ENCODE measurements around the gene CISD3. TPM values are rescaled to one million over a fixed set of nuclear protein-coding genes. Genes with fewer than 3 reads are reported as not detected.
A peak's percentile ranks its signal among the peaks of the same experiment; 100 is the strongest.

CISD3 gene
- total RNA-seq, 2 donors from 2014 or later, result 12.0 to 12.8 TPM

DNA sequence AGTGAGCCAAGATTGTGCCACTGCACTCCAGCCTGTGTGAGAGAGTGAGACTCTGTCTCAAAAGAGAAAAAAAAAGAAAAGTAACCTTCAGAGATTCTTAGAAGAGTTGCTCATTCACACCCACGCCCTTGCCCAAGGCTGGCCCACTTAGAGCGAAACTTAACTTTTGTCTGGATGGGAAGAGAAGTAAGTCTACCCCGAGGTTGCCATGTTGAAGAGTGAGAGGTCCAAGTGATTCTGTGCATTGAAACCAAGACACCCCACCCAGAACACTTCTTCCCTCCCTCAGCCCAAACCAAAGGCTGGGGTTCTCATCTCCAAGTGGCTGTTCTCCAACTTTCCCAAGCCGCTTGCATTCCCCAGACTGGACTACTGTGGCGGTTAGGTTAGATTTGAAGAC, 2.4 kb upstream of the CISD3 start:
- peaks cover 2% of the 10 kb centered on the region for H3K36me3 Mint-ChIP-seq (ENCODE audit: low read depth)
- ATAC-seq, result peak; percentile 28

DNA sequence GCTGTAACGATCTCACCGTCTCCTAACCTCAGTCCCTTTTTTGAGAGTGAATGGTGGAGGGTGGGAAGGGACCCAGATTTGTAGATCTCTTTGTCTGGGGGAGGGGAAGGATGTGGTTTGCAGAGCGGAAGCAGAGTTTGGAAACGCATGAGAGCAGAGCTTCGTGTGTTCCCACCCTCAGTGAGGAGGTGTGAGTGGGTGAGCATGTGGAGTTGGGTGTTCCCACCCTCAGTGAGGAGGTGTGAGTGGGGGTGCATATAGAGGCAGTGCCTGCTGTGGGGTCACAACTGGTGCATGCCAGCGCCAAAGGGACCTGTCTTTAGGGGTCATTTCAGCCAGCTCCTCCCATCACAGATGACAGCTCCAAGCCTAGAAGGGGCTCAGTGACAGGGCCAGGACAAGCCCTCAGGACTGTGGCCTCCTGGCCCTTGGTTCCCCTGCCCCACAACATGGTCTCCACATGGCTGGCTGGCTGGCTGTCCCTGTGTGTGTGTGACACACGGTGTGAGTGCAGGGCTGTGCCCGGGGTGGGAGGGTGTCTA, 1.8 kb upstream of the CISD3 start:
- Mint-ChIP-seq H3K36me3 (ENCODE audit: low read depth) (peaks cover 4% of the 10 kb centered on the region), H3K4me1 (peaks cover 48% of the 10 kb centered on the region), H3K27me3 (no peaks in the 10 kb centered on the region), H3K27ac (peak overlapping the region; percentile 93), H3K4me3 (peak overlapping the region; percentile 81)
- no peaks in the 10 kb centered on the region for H3K9me3 ChIP-seq (ENCODE audit: control insufficient read depth, low read length, poor library complexity, severe bottlenecking)
- ATAC-seq (peak; percentile 63), DNase-seq (peak; percentile 30 to 63 (median 40))

More for the DNA sequence above, 2.4 kb upstream of the CISD3 start:
- Mint-ChIP-seq H3K4me3 (peak overlapping the region; percentile 81), H3K27me3 (no peaks in the 10 kb centered on the region), H3K4me1 (peaks cover 45% of the 10 kb centered on the region), H3K27ac (peak overlapping the region; percentile 93)
- DNase-seq, result no peak
- H3K9me3 ChIP-seq (ENCODE audit: control insufficient read depth, low read length, poor library complexity, severe bottlenecking), result no peaks in the 10 kb centered on the region

- H3K4me3 Mint-ChIP-seq, result peak overlapping the region; percentile 81
- peak overlapping the region; percentile 93 for H3K27ac Mint-ChIP-seq
- ATAC-seq, result no peak
- no peak for DNase-seq
- no peaks in the 10 kb centered on the region for H3K9me3 ChIP-seq (ENCODE audit: control insufficient read depth, low read length, poor library complexity, severe bottlenecking)
- peaks cover 53% of the 10 kb centered on the region for H3K4me1 Mint-ChIP-seq
- H3K27me3 Mint-ChIP-seq, result no peaks in the 10 kb centered on the region
- peaks cover 4% of the 10 kb centered on the region for H3K36me3 Mint-ChIP-seq (ENCODE audit: low read depth)
Measured at GRCh38 chr17:38729368-38729885, 714 bp upstream of the CISD3 start.

DNA sequence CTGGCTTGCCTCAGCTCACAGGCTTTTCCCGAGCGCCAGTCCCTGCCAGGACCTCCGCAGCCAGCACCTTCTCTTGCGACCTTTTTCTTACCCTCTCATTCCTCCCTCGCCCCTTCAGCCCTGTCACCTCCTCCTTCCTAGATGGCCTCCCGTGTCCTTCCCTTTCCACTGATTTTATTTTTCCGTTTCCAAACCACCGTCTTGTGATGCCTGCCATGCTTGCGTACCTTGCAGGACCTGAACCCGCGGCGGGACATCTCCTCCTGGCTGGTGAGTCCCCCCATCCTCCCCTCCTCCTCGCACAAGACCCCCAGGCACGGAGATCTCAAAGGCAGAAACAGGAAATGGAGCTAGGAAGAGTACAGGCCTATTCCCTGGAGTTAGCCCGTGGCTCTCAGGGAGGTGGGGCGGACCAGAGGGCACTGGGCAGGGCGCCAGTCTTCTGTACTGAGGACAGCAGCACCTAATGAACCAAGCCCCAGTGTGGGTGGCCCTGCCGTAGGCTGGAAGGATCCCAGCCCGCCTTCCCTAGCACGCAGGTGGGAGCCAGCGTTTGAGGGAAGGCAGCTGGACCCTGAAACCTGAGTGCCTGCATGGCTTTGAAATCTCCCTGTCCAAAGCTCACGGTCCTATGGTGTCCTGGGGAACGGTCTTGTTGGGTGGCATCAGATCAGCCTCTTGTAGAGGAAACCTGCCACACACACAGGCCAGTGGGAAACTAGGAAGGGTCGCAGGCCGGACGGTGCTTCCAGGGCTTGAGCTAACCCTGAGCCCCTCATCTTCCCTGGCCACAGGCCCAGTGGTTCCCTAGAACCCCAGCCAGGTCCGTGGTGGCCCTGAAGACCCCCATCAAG, 612 bp downstream of the CISD3 start:
- Mint-ChIP-seq H3K4me3 (peak overlapping the region; percentile 99), H3K27me3 (no peaks in the 10 kb centered on the region), H3K4me1 (peaks cover 56% of the 10 kb centered on the region), H3K36me3 (ENCODE audit: low read depth) (peaks cover 3% of the 10 kb centered on the region), H3K27ac (peak overlapping the region; percentile 98)
- no peaks in the 10 kb centered on the region for H3K9me3 ChIP-seq (ENCODE audit: control insufficient read depth, low read length, poor library complexity, severe bottlenecking)
- DNase-seq, result no peak
- no peak for ATAC-seq

DNA sequence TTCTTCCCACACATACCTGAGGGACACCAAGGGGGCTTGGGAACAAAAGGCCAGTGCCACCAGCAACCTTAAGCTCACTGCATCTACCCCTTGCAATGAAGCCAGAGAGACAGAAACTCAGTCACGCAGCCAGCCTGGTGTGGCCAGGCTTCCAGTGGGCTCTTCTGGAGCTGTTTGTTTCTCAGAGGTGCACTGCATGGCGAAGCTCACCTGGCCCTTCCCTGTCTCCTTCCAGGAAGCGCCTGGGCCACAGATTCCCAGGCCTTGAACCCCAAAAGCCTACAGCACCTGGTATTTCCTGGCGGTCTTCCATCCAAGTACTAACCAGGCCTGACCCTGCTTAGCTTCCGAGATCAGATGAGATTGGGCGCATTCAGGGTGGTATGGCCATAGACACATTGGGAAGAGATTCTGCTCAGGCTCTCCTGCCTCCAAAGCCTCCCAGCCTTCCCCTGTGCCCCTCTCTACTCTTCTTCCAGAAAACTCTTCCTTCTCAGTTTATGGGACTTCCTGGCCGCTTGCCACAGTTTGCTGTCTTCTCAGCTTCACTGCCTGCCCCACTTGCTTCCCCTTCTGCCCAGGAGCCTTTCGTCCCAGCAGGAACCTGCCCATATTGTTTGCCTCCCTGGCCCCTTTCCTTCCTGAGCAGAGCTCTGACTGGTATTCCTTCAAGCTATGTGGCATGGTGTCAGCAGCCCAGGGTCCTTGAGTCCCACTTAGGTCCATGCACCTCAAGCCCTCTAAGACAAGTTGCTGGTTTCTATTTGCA, 1.6 kb downstream of the CISD3 start:
- H3K4me3 Mint-ChIP-seq, result peak overlapping the region; percentile 99
- DNase-seq (no peak), ATAC-seq (no peak)
- H3K27me3 Mint-ChIP-seq, result no peaks in the 10 kb centered on the region
- peak overlapping the region; percentile 98 for H3K27ac Mint-ChIP-seq
- no peaks in the 10 kb centered on the region for H3K9me3 ChIP-seq (ENCODE audit: control insufficient read depth, low read length, poor library complexity, severe bottlenecking)
- peaks cover 3% of the 10 kb centered on the region for H3K36me3 Mint-ChIP-seq (ENCODE audit: low read depth)
- H3K4me1 Mint-ChIP-seq, result peaks cover 52% of the 10 kb centered on the region

DNA sequence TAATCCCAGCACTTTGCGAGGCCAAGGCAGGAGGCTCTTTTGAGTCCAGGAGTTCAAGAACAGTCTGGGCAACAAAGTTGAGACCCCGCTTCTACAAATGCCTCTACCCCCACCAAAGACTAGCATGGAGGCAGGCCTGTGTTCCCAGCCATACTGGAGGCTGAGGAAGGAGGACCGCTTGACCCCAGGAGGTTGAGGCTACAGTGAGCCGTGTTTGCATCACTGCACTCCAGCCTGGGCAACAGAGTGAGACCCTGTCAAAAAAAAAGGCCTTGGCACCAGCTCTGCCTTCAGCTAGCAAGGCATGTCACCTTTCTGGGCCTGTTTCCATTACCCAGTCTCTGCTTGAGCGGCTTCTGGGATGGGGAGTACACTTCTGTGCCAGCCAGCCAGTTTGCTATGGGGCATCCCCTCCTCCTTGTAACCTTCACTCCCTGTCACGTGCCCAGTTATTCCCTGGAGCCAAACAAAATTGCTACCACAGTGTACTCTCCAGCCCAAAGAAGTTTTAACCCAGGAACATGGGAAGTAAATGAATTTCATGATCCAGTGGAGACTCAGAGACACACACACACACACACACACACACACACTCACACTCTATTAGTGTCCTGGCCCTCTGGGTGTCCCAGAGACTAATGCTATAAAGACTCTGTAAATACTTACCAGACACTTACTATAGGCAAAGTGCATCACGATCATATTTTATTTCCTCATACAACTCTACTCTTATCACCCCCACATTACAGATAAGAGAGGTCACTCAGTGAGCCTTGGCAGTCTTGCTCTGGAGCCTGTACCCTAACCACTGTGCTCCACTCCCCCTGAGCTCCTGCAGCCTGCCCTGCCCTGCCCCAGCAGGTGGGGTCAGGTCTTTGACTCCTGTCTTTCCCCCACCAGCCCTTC, 2.5 kb downstream of the CISD3 start:
- peaks cover 3% of the 10 kb centered on the region for H3K36me3 Mint-ChIP-seq (ENCODE audit: low read depth)
- H3K4me3 Mint-ChIP-seq, result peak overlapping the region; percentile 99
- H3K4me1 Mint-ChIP-seq, result peaks cover 50% of the 10 kb centered on the region

GRCh38 chr17:38733282-38733981, 3.3 kb downstream of the CISD3 start:
- H3K36me3 Mint-ChIP-seq (ENCODE audit: low read depth), result peaks cover 3% of the 10 kb centered on the region
- ATAC-seq (no peak), DNase-seq (no peak)
- no peaks in the 10 kb centered on the region for H3K27me3 Mint-ChIP-seq
- no peaks in the 10 kb centered on the region for H3K9me3 ChIP-seq (ENCODE audit: control insufficient read depth, low read length, poor library complexity, severe bottlenecking)
- no peak overlapping the region for H3K4me3 Mint-ChIP-seq
- H3K27ac Mint-ChIP-seq, result peak overlapping the region; percentile 85
- peaks cover 42% of the 10 kb centered on the region for H3K4me1 Mint-ChIP-seq

More for the DNA sequence above, 2.5 kb downstream of the CISD3 start:
- Mint-ChIP-seq H3K27me3 (no peaks in the 10 kb centered on the region), H3K27ac (peak overlapping the region; percentile 98)
- no peak for ATAC-seq
- H3K9me3 ChIP-seq (ENCODE audit: control insufficient read depth, low read length, poor library complexity, severe bottlenecking), result no peaks in the 10 kb centered on the region
- no peak for DNase-seq

- Mint-ChIP-seq H3K36me3 (ENCODE audit: low read depth) (peaks cover 3% of the 10 kb centered on the region), H3K27ac (peak overlapping the region; percentile 85), H3K4me1 (peaks cover 34% of the 10 kb centered on the region), H3K4me3 (no peak overlapping the region), H3K27me3 (no peaks in the 10 kb centered on the region)
- no peak for DNase-seq
- H3K9me3 ChIP-seq (ENCODE audit: control insufficient read depth, low read length, poor library complexity, severe bottlenecking), result no peaks in the 10 kb centered on the region
- no peak for ATAC-seq
Measured at GRCh38 chr17:38733982-38734973, 4.1 kb downstream of the CISD3 start.

- ATAC-seq (peak; percentile 39), DNase-seq (peak; percentile 64 to 72 (median 69))
- H3K4me3 Mint-ChIP-seq, result no peak overlapping the region
- peaks cover 3% of the 10 kb centered on the region for H3K36me3 Mint-ChIP-seq (ENCODE audit: low read depth)
- H3K27ac Mint-ChIP-seq, result peak overlapping the region; percentile 47
- H3K27me3 Mint-ChIP-seq, result no peaks in the 10 kb centered on the region
- H3K9me3 ChIP-seq (ENCODE audit: control insufficient read depth, low read length, poor library complexity, severe bottlenecking), result no peaks in the 10 kb centered on the region
- peaks cover 30% of the 10 kb centered on the region for H3K4me1 Mint-ChIP-seq
Measured at GRCh38 chr17:38735161-38735997, 5.2 kb downstream of the CISD3 start.

- ATAC-seq (no peak), DNase-seq (no peak)
- Mint-ChIP-seq H3K27ac (no peak overlapping the region), H3K4me1 (peaks cover 19% of the 10 kb centered on the region), H3K36me3 (ENCODE audit: low read depth) (peaks cover under 1% of the 10 kb centered on the region), H3K4me3 (no peak overlapping the region), H3K27me3 (peaks cover 13% of the 10 kb centered on the region)
- no peaks in the 10 kb centered on the region for H3K9me3 ChIP-seq (ENCODE audit: control insufficient read depth, low read length, poor library complexity, severe bottlenecking)
Measured at GRCh38 chr17:38738007-38738662, 8.0 kb downstream of the CISD3 start.

Data from T-helper 17 cell (primary cell).